Fibroblast of skin of left biceps (primary cell): ENCODE data around the gene KCNJ3.
"Not testable (repeated sequence)": the region's sequence is repeated elsewhere in the genome, so short reads cannot be mapped to it uniquely, and the experiment has no call there.

Experiments
- DNase-seq, 2 experiments: peaks; one replicate each; pipeline ENCODE4 v3.0.0-alpha.2; 2013; ENCODE audit warnings: low read depth in 2 of 2

Gene KCNJ3

DNA sequence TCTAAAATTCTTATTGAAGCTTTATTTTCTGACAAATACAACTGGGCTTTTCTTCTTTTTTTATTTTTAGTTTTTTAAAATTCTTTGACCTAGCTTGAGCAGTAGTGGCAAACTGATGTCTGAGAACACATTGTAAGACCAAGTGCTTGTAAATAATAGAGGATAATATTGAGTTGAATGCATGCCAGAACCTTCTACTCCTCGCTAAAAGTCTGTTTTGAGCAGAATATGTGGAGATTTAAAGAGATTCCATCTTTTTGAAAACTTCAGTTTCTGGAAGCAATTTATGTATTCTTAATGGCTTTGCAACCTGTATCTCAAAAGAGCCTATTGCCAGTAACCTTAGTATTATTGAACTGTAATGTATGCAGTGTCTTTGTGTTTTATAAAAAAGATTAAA is 148.3 kb downstream of the KCNJ3 start:
- no peak for DNase-seq

DNA sequence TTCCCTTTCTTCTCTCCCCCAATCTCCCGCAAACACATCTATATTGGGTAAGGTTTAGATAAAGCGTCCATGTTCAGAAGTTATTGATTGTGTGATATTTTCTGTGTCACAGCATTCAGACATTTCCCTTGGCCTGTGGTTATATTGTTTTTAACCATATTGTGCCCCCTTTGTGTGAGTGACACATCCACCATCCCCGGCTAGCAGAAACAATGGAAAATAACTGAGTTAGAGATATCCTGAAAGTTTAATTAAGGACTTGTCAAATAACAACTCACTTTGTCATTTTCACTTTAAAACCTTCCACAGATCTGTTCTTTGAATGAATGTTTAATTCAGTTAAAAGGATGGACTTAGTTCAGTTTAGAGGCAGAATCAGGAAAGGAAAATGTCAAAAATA is 151.0 kb downstream of the KCNJ3 start:
- no peak for DNase-seq

DNA sequence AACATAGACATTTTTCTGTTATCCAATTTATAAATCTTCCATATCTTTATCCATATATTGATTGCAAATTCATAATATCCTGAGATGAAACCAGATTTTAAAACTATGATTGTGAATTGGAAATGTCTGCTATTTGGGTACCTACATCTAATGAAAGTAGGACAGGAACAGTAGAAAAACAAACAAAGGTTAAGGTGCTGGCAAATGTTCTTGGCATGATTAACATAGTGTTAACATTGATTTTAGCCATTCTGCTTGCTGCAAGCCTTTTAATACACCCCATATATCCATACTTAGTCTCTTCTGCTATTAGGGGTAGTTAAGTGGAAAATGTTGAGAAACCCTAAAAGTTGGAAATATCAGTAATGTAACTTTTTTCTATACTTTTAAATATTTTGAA is 152.0 kb downstream of the KCNJ3 start:
- no peak for DNase-seq

DNA sequence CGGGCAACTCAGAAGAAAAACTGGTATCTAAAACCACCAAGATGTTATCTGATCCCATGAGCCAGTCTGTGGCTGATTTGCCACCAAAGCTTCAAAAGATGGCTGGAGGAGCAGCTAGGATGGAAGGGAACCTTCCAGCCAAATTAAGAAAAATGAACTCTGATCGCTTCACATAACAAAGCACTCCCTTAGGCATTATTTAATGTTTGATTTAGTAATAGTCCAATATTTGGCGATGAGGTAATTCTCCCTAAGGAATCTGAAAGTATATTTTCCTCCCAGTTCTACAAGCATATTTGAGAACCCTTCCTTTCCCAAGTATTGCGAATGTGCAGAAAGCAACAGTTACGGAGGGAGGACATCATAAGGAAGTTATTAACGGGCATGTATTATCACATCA is 156.6 kb downstream of the KCNJ3 start:
- DNase-seq, result no peak

DNA sequence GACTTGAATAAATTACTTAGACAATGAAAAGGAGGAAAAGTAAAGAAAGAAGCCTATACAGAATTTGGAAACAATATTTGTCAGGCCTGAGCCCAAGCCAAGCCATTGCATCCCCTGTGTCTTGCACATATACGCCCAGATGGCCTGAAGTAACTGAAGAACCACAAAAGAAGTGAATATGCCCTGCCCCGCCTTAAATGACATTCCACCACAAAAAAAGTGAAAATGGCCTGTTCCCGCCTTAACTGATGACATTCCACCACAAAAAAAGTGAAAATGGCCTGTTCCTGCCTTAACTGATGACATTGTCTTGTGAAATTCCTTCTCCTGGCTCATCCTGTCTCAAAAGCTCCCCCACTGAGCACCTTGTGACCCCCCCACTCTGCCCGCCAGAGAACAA is 168.7 kb downstream of the KCNJ3 start:
- DNase-seq, result not testable (repeated sequence)

DNA sequence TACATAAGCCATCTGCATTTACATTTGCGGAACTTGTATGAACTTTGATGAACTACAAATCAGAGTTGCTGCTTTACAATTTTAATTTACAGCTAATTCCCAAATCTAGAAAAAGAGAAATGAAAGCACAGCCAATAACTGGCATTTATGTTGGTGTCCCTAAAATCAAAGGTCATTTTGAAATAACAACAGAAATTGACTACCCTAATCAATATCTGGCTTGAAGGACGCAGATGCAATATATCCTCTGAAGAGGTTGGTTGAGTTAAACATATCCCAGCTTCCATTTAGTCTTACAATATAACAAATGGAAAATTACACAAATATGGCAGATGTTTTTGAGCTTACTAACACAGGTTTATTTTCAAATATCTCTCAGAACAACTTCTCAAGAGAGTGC is 177.5 kb downstream of the KCNJ3 start:
- DNase-seq, result no peak

DNA sequence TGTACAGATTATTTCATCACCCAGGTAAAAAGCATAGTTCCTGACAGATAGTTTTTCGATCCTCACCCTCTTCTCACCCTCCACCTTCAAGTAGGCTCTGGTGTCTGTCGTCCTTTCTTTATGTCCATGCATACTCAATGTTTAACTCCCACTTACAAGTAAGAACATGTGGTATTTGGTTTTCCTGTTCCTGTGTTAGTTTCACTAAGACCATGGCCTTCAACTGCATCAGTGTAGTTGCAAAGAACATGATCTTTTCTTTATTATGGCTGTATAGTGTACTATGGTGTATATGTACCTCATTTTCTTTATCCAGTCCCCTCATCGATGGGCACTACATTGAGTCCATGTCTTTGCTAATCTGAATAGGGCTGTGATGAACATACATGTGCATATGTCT is 184.2 kb downstream of the KCNJ3 start:
- no peak for DNase-seq

DNA sequence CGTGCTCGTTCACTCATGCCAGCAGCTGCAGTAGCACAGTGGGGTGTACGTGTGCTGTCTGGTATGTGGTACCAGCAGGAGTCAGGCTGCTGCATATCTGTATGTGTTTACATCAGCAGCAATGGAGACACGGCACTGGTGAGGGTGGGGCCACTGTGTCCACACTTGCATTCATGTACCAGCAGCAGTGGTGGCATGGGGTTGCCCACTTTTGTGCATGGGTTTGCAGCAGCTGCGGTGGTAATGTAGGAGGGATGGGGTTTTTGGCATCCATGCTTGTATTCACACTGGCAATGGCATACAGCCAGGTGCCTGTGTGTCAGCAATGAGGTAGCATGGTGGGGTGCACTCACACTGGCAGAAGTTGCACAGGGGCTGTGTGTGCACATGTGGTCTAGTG is 187.8 kb downstream of the KCNJ3 start:
- no peak for DNase-seq

DNA sequence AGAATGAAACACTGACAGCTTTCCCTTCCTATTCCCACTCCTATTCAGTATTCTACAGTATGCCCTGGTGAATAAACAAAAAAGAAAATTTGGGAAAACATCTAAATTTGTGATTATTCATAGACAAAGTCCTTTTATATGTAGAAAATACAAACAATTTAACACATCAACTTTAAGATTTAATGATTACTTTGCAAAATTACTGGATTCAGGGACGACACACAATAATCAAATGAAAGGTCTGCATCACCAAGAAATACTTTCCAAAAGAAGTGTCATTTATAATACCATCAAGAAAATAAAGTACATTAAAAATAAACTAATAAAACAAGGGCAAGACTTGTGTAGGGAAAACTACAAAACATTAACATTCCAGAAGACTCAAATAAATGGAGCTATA is 199.8 kb downstream of the KCNJ3 start:
- DNase-seq, result no peak

DNA sequence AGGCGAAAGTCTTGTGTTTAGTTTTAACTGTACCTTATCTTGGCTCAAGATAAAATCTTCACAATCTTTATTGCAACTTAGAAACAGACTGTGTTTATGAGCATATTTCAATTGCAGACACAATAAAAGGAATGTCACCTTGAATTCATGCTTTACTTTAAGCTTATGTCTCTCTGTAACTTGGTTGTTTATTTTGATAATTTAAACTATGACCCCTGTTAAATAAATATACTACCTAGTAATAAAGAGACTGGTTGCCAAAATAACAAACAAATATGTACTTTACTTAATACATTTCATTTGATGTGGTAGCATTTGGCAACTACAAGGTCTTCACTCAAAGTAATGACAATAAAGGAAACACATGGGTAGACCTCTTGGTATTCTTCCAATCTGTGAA is 202.6 kb downstream of the KCNJ3 start:
- DNase-seq, result no peak
